GM23248 (cell line): ENCODE results near the gene DGKI.

Experiments used
- EZH2 ChIP-seq: fragments of 200-600 bp; sonication (generic); IDR thresholded peaks from 2 replicates; pipeline ENCODE4 v1.6.1; 2018; ENCODE audit warnings: antibody characterized with exemption, mild to moderate bottlenecking; ENCODE audit not compliant: insufficient read depth, poor library complexity, severe bottlenecking
- EZH2phosphoT487 ChIP-seq: fragments of 200-600 bp; sonication (generic); IDR thresholded peaks from 2 replicates; pipeline ENCODE4 v1.6.1; 2018; ENCODE audit warnings: antibody characterized with exemption, moderate library complexity, mild to moderate bottlenecking, low read depth; ENCODE audit not compliant: insufficient read depth

DNA sequence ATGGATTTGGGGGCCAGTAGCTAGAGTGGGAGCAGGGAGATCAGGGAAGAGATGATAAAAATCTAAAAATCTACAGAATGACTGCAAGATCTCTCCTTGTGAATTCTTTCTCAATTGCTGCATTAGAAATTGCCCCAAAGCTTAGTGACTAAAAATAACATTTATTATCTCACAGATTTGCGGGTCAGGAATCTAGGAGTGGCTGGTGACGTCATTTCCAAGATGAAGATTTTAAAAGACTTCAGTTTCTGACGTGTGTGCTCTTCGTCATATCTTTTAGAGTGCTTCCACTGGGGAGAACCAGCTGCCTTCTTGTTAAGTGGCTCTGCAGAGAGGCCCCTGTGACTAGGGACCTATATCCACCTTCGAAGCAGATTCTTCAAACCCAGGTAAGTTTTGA is 112.6 kb downstream of the DGKI start:
- no peak for TF ChIP-seq EZH2
- TF ChIP-seq EZH2phosphoT487: no peak
